HepG2 (cell line): ENCODE measurements around the gene MUL1. TPM values are rescaled to one million over a fixed set of nuclear protein-coding genes. Genes with fewer than 3 reads are reported as not detected.

Experiments
- ASH2L ChIP-seq: fragments of 300-600, 200-600 bp; sonication (generic); IDR thresholded peaks from 2 replicates; pipeline ENCODE4 v1.7.0; 2017; ENCODE audit warnings: low read depth, mild to moderate bottlenecking, moderate library complexity, mixed read lengths, low read length; ENCODE audit not compliant: insufficient read length
- ATRX ChIP-seq: sonication (generic); formaldehyde crosslinking; IDR thresholded peaks from 2 replicates; pipeline ENCODE4 v1.4.0; 2020; ENCODE audit warnings: missing genetic modification reagents, borderline replicate concordance
- FOXA3 ChIP-seq: IDR thresholded peaks from 2 replicates; pipeline ENCODE4 v1.6.1; 2016; ENCODE audit warnings: missing genetic modification reagents, missing compliant biosample characterization
- FOXP4 ChIP-seq: sonication (generic); formaldehyde crosslinking; IDR thresholded peaks from 2 replicates; pipeline ENCODE4 v1.4.0; 2020; ENCODE audit warnings: missing genetic modification reagents
- HNRNPL ChIP-seq: fragments of 200-400 bp; formaldehyde crosslinking; IDR thresholded peaks from 2 replicates; pipeline ENCODE4 v1.6.1; 2017; ENCODE audit warnings: mild to moderate bottlenecking, low read depth, low read length
- HOMEZ ChIP-seq: IDR thresholded peaks from 2 replicates; pipeline ENCODE4 v1.6.1; 2016; ENCODE audit warnings: low read depth
- IKZF1 ChIP-seq: fragments of 450-650 bp; IDR thresholded peaks from 2 replicates; pipeline ENCODE4 v1.7.1; 2016
- JARID2 ChIP-seq: sonication (generic); formaldehyde crosslinking; IDR thresholded peaks from 2 replicates; pipeline ENCODE4 v1.8.1; 2023; ENCODE audit warnings: missing genetic modification reagents, inconsistent platforms; ENCODE audit not compliant: insufficient replicate concordance
- JUN ChIP-seq: sonication (generic); formaldehyde crosslinking; IDR thresholded peaks from 2 replicates; pipeline ENCODE4 v1.4.0; 2020; ENCODE audit warnings: mild to moderate bottlenecking, missing genetic modification reagents
- SCMH1 ChIP-seq: sonication (generic); formaldehyde crosslinking; IDR thresholded peaks from 2 replicates; pipeline ENCODE4 v1.9.0; 2021; ENCODE audit warnings: missing genetic modification reagents, mild to moderate bottlenecking, borderline replicate concordance
- SIN3A ChIP-seq: IDR thresholded peaks from 2 replicates; pipeline ENCODE4 v1.6.1; 2011; ENCODE audit warnings: low read depth, mild to moderate bottlenecking, control low read depth, low read length, borderline replicate concordance
- SOX13 ChIP-seq, 3 experiments: fragments of 450-650 bp in 1 of 3; sonication (generic) in 1 of 3; formaldehyde crosslinking in 1 of 3; IDR thresholded peaks in 2 of 3; conservative IDR thresholded peaks in 1 of 3; 2 replicates each; pipeline versions ENCODE4 v1.5.0 to v1.6.1; 2016 to 2020; ENCODE audit warnings: antibody characterized with exemption in 1 of 3, mild to moderate bottlenecking in 1 of 3, missing compliant biosample characterization in 1 of 3, missing genetic modification reagents in 1 of 3, moderate library complexity in 1 of 3
- SPEN ChIP-seq: sonication (generic); formaldehyde crosslinking; IDR thresholded peaks from 2 replicates; pipeline ENCODE4 v1.5.1; 2020; ENCODE audit warnings: low read depth, mild to moderate bottlenecking, missing genetic modification reagents
- TCF7L2 ChIP-seq: IDR thresholded peaks from 2 replicates; pipeline ENCODE4 v1.6.1; 2011; ENCODE audit warnings: mild to moderate bottlenecking, low read depth, low read length, moderate library complexity
- ZBTB7A ChIP-seq: sonication (generic); formaldehyde crosslinking; IDR thresholded peaks from 2 replicates; pipeline ENCODE4 v1.8.0; 2022; ENCODE audit warnings: mild to moderate bottlenecking, missing genetic modification reagents
- ZFYVE20 ChIP-seq: sonication (generic); formaldehyde crosslinking; IDR thresholded peaks from 2 replicates; pipeline ENCODE4 v1.8.0; 2023; ENCODE audit warnings: low read depth, mild to moderate bottlenecking, moderate library complexity, missing genetic modification reagents, borderline replicate concordance
- ZNF124 ChIP-seq: sonication (generic); formaldehyde crosslinking; IDR thresholded peaks from 2 replicates; pipeline ENCODE4 v1.4.0; 2020; ENCODE audit warnings: missing genetic modification reagents
- ZNF205 ChIP-seq: IDR thresholded peaks from 2 replicates; pipeline ENCODE4 v1.6.1; 2018; ENCODE audit warnings: missing biosample characterization, missing genetic modification reagents
- ZNF326 ChIP-seq: sonication (generic); formaldehyde crosslinking; IDR thresholded peaks from 2 replicates; pipeline ENCODE4 v1.4.0; 2020; ENCODE audit warnings: missing genetic modification reagents, borderline replicate concordance
- ZNF382 ChIP-seq: sonication (generic); formaldehyde crosslinking; IDR thresholded peaks from 2 replicates; pipeline ENCODE4 v1.5.0; 2020; ENCODE audit warnings: missing genetic modification reagents, mild to moderate bottlenecking, borderline replicate concordance
- ZNF644 ChIP-seq: IDR thresholded peaks from 2 replicates; pipeline ENCODE4 v1.6.1; 2016; ENCODE audit warnings: low read depth
- ZNF746 ChIP-seq: sonication (generic); formaldehyde crosslinking; IDR thresholded peaks from 2 replicates; pipeline ENCODE4 v1.8.0; 2022; ENCODE audit warnings: mild to moderate bottlenecking, missing genetic modification reagents
- ZNF75D ChIP-seq: sonication (generic); formaldehyde crosslinking; IDR thresholded peaks from 2 replicates; pipeline ENCODE4 v1.8.1; 2023; ENCODE audit warnings: missing genetic modification reagents, mild to moderate bottlenecking, borderline replicate concordance
- polyA plus RNA-seq, 8 experiments: library from polyadenylated mRNA; depleted of rRNA in 3 of 8; stranded (reverse) in 7 of 8; unstranded in 1 of 8; fragments of >200 nt; fragmentation: Illumina TruSeq in 4 of 8; extraction: Trizol in 4 of 8; gene quantifications; 2 replicates each; pipeline versions ENCODE4 v1.2.1 to v1.2.3, GENCODE V29; 2011 to 2016; ENCODE audit warnings: low read depth in 4 of 8, missing spikeins in 1 of 8, mixed read lengths in 1 of 8; ENCODE audit not compliant: insufficient read depth in 1 of 8
- total RNA-seq, 5 experiments: library from RNA; depleted of rRNA; stranded (reverse); fragments of >200 nt; fragmentation: Illumina TruSeq; extraction: Trizol; gene quantifications; 2 replicates each; pipeline ENCODE4 v1.2.3, GENCODE V29; 2016; ENCODE audit warnings: low read depth in 1 of 5
- TF ChIP-seq, protein P1 (sequence below): IDR thresholded peaks from 2 replicates; pipeline ENCODE4 v1.6.1; 2016; ENCODE audit warnings: missing compliant biosample characterization, missing genetic modification reagents, borderline replicate concordance
- TF ChIP-seq, protein P2 (sequence below): sonication (generic); formaldehyde crosslinking; IDR thresholded peaks from 2 replicates; pipeline ENCODE4 v1.8.0; 2022; ENCODE audit warnings: mild to moderate bottlenecking, missing genetic modification reagents, moderate library complexity

MUL1 gene
- total and polyA plus RNA-seq, 2 of the 13 experiments (the other 11 are each of a cell fraction or from before 2014, with no cell fraction given) = 21.5 to 26.5 TPM

GRCh38 chr1:20552728-20553445 lies 44.9 kb upstream of the MUL1 start (continued):
- TF ChIP-seq FOXA3 (CRISPR knock-in tag) (no peak), ZNF205 (CRISPR knock-in tag) (no peak), ZFYVE20 (CRISPR knock-in tag) (no peak), ZNF326 (no peak), SIN3A (no peak), ATRX (no peak), ZBTB7A (CRISPR knock-in tag) (peak; percentile 35), SCMH1 (CRISPR knock-in tag) (no peak), SPEN (CRISPR knock-in tag) (peak; percentile 39; the same call in 1 of the 2 replicates), HNRNPL (peak; percentile 91; the same call in 1 of the 2 replicates), ZNF124 (CRISPR knock-in tag) (no peak), ZNF75D (CRISPR knock-in tag) (no peak), JARID2 (CRISPR knock-in tag) (no peak), IKZF1 (no peak), FOXP4 (no peak), HOMEZ (no peak), JUN (CRISPR knock-in tag) (no peak), ZNF382 (CRISPR knock-in tag) (no peak), SOX13 (IDR thresholded peaks at IDR 0.05) (no peak), SOX13 (CRISPR knock-in tag; conservative IDR thresholded peaks at IDR 0.05 in 1 of 2, IDR thresholded peaks at IDR 0.05 in 1 of 2) (no peak), ASH2L (no peak), ZNF644 (CRISPR knock-in tag) (no peak), ZNF746 (CRISPR knock-in tag) (no peak), TCF7L2 (no peak)
- TF ChIP-seq, protein P1, sequence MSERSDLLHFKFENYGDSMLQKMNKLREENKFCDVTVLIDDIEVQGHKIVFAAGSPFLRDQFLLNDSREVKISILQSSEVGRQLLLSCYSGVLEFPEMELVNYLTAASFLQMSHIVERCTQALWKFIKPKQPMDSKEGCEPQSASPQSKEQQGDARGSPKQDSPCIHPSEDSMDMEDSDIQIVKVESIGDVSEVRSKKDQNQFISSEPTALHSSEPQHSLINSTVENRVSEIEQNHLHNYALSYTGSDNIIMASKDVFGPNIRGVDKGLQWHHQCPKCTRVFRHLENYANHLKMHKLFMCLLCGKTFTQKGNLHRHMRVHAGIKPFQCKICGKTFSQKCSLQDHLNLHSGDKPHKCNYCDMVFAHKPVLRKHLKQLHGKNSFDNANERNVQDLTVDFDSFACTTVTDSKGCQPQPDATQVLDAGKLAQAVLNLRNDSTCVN (CRISPR knock-in tag) = no peak
- TF ChIP-seq, protein P2, sequence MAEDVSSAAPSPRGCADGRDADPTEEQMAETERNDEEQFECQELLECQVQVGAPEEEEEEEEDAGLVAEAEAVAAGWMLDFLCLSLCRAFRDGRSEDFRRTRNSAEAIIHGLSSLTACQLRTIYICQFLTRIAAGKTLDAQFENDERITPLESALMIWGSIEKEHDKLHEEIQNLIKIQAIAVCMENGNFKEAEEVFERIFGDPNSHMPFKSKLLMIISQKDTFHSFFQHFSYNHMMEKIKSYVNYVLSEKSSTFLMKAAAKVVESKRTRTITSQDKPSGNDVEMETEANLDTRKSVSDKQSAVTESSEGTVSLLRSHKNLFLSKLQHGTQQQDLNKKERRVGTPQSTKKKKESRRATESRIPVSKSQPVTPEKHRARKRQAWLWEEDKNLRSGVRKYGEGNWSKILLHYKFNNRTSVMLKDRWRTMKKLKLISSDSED (CRISPR knock-in tag) = no peak
